ENCODE measurements around the gene CSPG4. TPM values are rescaled to one million over a fixed set of nuclear protein-coding genes. Genes with fewer than 3 reads are reported as not detected.

The CSPG4 gene
- total and polyA plus RNA-seq, 2 donors (not counting 3 experiments of a cell fraction or from before 2014, with no cell fraction given), result not detected

- Histone ChIP-seq H3K4me2 (ENCODE audit: insufficient read depth, low read length) (no peak overlapping the region), H3K27me3 (ENCODE audit: control insufficient read depth in 2 of 2, insufficient read depth in 2 of 2, low read length in 2 of 2) (no peaks in the 10 kb centered on the region), H3K79me2 (ENCODE audit: control insufficient read depth, insufficient read depth, low read length) (peaks cover 10% of the 10 kb centered on the region), H3K9ac (replicated peaks; ENCODE audit: extremely low read depth, insufficient read depth, low read length) (no peak overlapping the region), H3K4me3 (replicated peaks in 1 of 3; ENCODE audit: insufficient read depth in 1 of 3, low read depth in 1 of 3, low read length in 3 of 3) (no peak overlapping the region), H3K36me3 (ENCODE audit: control insufficient read depth in 2 of 2, extremely low read depth in 1 of 2, insufficient read depth in 2 of 2, low read length in 2 of 2) (no peaks in the 10 kb centered on the region), H3K27ac (ENCODE audit: insufficient read depth, low read depth, low read length) (no peak overlapping the region), H3K4me1 (ENCODE audit: control insufficient read depth, extremely low read depth, insufficient read depth, low read length) (peaks cover 23% of the 10 kb centered on the region), H3K9me1 (replicated peaks; ENCODE audit: control insufficient read depth, extremely low read depth, insufficient read depth, low read length) (no peaks in the 10 kb centered on the region), H3K9me3 (replicated peaks; ENCODE audit: control insufficient read depth, insufficient read depth, low read length) (no peaks in the 10 kb centered on the region), H2AFZ (ENCODE audit: low read depth, low read length) (no peak overlapping the region), H4K20me1 (replicated peaks; ENCODE audit: control insufficient read depth, extremely low read depth, insufficient read depth, low read length) (no peaks in the 10 kb centered on the region)
- ChIA-PET POLR2A (interaction anchor here (1.7 kb wide), 1 partner anchor 273 kb away, joined by 4 read pairs; the partner anchor contains the start of gene MAN2C1), CTCF (interaction anchor here (0.7 to 4.3 kb wide), 8 partner anchors 14 to 273 kb away, joined by 3 to 65 read pairs (median 8); no protein-coding TSS in a partner anchor)
- intact Hi-C loops (cut with micrococcal nuclease), result loop anchor here (2.0 kb wide), 1 partner anchor 272 kb away; the partner anchor contains the start of gene MAN2C1
- no peak for DNase-seq (ENCODE audit: low read depth, low spot score)
- dilution Hi-C loops (cut with MboI; ENCODE audit: extremely low pct_ligation_motif_present, low sequenced_read_pairs), result no loop called here
- no TSS peak for BruUV-seq (replicated peaks)
- TF ChIP-seq CTCF (IDR thresholded peaks at IDR 0.05; ENCODE audit: extremely low read depth in 1 of 2, insufficient read depth in 1 of 2, low read depth in 1 of 2, low read length in 2 of 2) (no peak), EZH2 (IDR thresholded peaks at IDR 0.05; ENCODE audit: borderline replicate concordance, low read depth, low read length, severe bottlenecking) (no peak), JUN (IDR thresholded peaks at IDR 0.05; ENCODE audit: borderline replicate concordance, insufficient read depth, insufficient read length, low read depth) (no peak), MAX (IDR thresholded peaks at IDR 0.05; ENCODE audit: insufficient read depth, insufficient read length) (no peak), POLR2A (IDR thresholded peaks at IDR 0.05; ENCODE audit: low read depth, low read length) (no peak), FOS (IDR thresholded peaks at IDR 0.05; ENCODE audit: borderline replicate concordance, insufficient read depth, low read length) (no peak), POLR2AphosphoS5 (IDR thresholded peaks at IDR 0.05; ENCODE audit: insufficient read depth, low read depth, low read length) (no peak), MYC (IDR thresholded peaks at IDR 0.05; ENCODE audit: low read depth, low read length) (no peak), GATA2 (IDR thresholded peaks at IDR 0.05; ENCODE audit: insufficient read depth, insufficient read length, low read depth, low read length) (no peak)
- no peak for FAIRE-seq
These were observed 71.5 kb downstream of the CSPG4 start for GRCh38 chr15:75641179-75641503.
